IPS DF 6.9 (cell line): ENCODE results near the gene CRAMP1.

Experiments used
- DNase-seq: peaks from one replicate; pipeline ENCODE4 v3.0.0-alpha.2; 2013; ENCODE audit warnings: low read depth, low spot score
- H3K27ac ChIP-seq: one replicate; pipeline ENCODE4 v1.5.1; 2013; ENCODE audit warnings: low read length, control low read depth
- H3K27me3 ChIP-seq: 2 replicates; pipeline ENCODE4 v1.6.1; 2013; ENCODE audit warnings: mild to moderate bottlenecking, low read length; ENCODE audit not compliant: control insufficient read depth, insufficient read depth
- H3K36me3 ChIP-seq: 2 replicates; pipeline ENCODE4 v1.6.1; 2013; ENCODE audit warnings: low read length; ENCODE audit not compliant: control insufficient read depth, insufficient read depth
- H3K4me1 ChIP-seq: 2 replicates; pipeline ENCODE4 v1.6.1; 2013; ENCODE audit warnings: low read length; ENCODE audit not compliant: control insufficient read depth, insufficient read depth
- H3K4me3 ChIP-seq: 2 replicates; pipeline ENCODE4 v1.5.1; 2013; ENCODE audit warnings: mild to moderate bottlenecking, low read length
- H3K9me3 ChIP-seq: 2 replicates; pipeline ENCODE4 v1.6.1; 2013; ENCODE audit warnings: low read length, inconsistent platforms; ENCODE audit not compliant: control insufficient read depth, insufficient read depth
- WGBS: extraction: QIAGEN DNeasy Blood & Tissue Kit; methylation state at CpG from one replicate; pipeline ENCODE4 v1.1.7; 2013; ENCODE audit warnings: mixed read lengths, missing lambda C conversion rate; ENCODE audit not compliant: insufficient read length, insufficient coverage; 5-methylcytosine and 5-hydroxymethylcytosine counted together

CRAMP1 gene

GRCh38 chr16:1614456-1615102 is 2.4 kb downstream of the CRAMP1 start:
- Histone ChIP-seq H3K27me3 (peaks cover 7% of the 10 kb centered on the region; the same call in 1 of the 2 replicates), H3K4me1 (peaks cover 2% of the 10 kb centered on the region), H3K27ac (no peak overlapping the region), H3K4me3 (peak overlapping the region; percentile 96; the same call in 1 of the 2 replicates), H3K9me3 (no peaks in the 10 kb centered on the region), H3K36me3 (peaks cover 3% of the 10 kb centered on the region)
- no CpG with 5 or more reads among the region's 80 CpGs for WGBS
- no peak for DNase-seq

- WGBS, result no CpG with 5 or more reads among the region's 9 CpGs
- Histone ChIP-seq H3K27me3 (peaks cover 7% of the 10 kb centered on the region; the same call in 1 of the 2 replicates), H3K27ac (no peak overlapping the region), H3K9me3 (no peaks in the 10 kb centered on the region), H3K4me1 (peaks cover 2% of the 10 kb centered on the region), H3K36me3 (peaks cover 8% of the 10 kb centered on the region), H3K4me3 (no peak overlapping the region)
- no peak for DNase-seq
Measured at GRCh38 chr16:1615761-1616160, 3.6 kb downstream of the CRAMP1 start.

- DNase-seq, result no peak
- Histone ChIP-seq H3K36me3 (peaks cover 13% of the 10 kb centered on the region), H3K9me3 (no peaks in the 10 kb centered on the region), H3K4me1 (no peaks in the 10 kb centered on the region; the same call in 1 of the 2 replicates), H3K27me3 (no peaks in the 10 kb centered on the region), H3K4me3 (no peak overlapping the region), H3K27ac (no peak overlapping the region)
- no CpG with 5 or more reads among the region's 15 CpGs for WGBS
Measured at GRCh38 chr16:1619976-1620375, 7.8 kb downstream of the CRAMP1 start.

GRCh38 chr16:1620391-1620790 is 8.2 kb downstream of the CRAMP1 start:
- Histone ChIP-seq H3K4me1 (no peaks in the 10 kb centered on the region; the same call in 1 of the 2 replicates), H3K27ac (no peak overlapping the region), H3K9me3 (no peaks in the 10 kb centered on the region), H3K36me3 (peaks cover 13% of the 10 kb centered on the region), H3K27me3 (no peaks in the 10 kb centered on the region), H3K4me3 (no peak overlapping the region)
- no CpG with 5 or more reads among the region's 9 CpGs for WGBS
- DNase-seq, result no peak

- H3K9me3 ChIP-seq, result no peaks in the 10 kb centered on the region
- H3K27me3 ChIP-seq, result no peaks in the 10 kb centered on the region
- WGBS, result no CpG with 5 or more reads among the region's 7 CpGs
- no peak overlapping the region for H3K4me3 ChIP-seq
- peaks cover 15% of the 10 kb centered on the region for H3K36me3 ChIP-seq
- H3K4me1 ChIP-seq, result no peaks in the 10 kb centered on the region
- DNase-seq, result no peak
- no peak overlapping the region for H3K27ac ChIP-seq
Measured at GRCh38 chr16:1621851-1622250, 9.7 kb downstream of the CRAMP1 start.

GRCh38 chr16:1626327-1626726 is 14.2 kb downstream of the CRAMP1 start:
- Histone ChIP-seq H3K4me1 (no peaks in the 10 kb centered on the region), H3K9me3 (no peaks in the 10 kb centered on the region), H3K27ac (no peak overlapping the region), H3K36me3 (peaks cover 8% of the 10 kb centered on the region; the same call in 1 of the 2 replicates), H3K4me3 (no peak overlapping the region), H3K27me3 (no peaks in the 10 kb centered on the region)
- WGBS, result no CpG with 5 or more reads among the region's 6 CpGs
- DNase-seq, result no peak

GRCh38 chr16:1626776-1627175 is 14.6 kb downstream of the CRAMP1 start:
- Histone ChIP-seq H3K36me3 (peaks cover 5% of the 10 kb centered on the region; the same call in 1 of the 2 replicates), H3K27me3 (no peaks in the 10 kb centered on the region), H3K4me3 (no peak overlapping the region), H3K27ac (no peak overlapping the region), H3K4me1 (no peaks in the 10 kb centered on the region), H3K9me3 (no peaks in the 10 kb centered on the region)
- DNase-seq, result no peak
- no CpG with 5 or more reads among the region's 9 CpGs for WGBS

GRCh38 chr16:1630450-1631213 is 18.5 kb downstream of the CRAMP1 start:
- H3K36me3 ChIP-seq, result peaks cover 15% of the 10 kb centered on the region; the same call in 1 of the 2 replicates
- H3K27ac ChIP-seq, result no peak overlapping the region
- no CpG with 5 or more reads among the region's 20 CpGs for WGBS
- no peaks in the 10 kb centered on the region for H3K4me1 ChIP-seq
- H3K27me3 ChIP-seq, result no peaks in the 10 kb centered on the region
- DNase-seq, result no peak
- H3K9me3 ChIP-seq, result no peaks in the 10 kb centered on the region
- H3K4me3 ChIP-seq, result no peak overlapping the region

GRCh38 chr16:1631230-1631629 is 19.1 kb downstream of the CRAMP1 start:
- Histone ChIP-seq H3K27me3 (no peaks in the 10 kb centered on the region), H3K4me3 (no peak overlapping the region), H3K36me3 (peaks cover 15% of the 10 kb centered on the region; the same call in 1 of the 2 replicates), H3K9me3 (no peaks in the 10 kb centered on the region), H3K4me1 (no peaks in the 10 kb centered on the region), H3K27ac (no peak overlapping the region)
- no peak for DNase-seq
- WGBS, result no CpG with 5 or more reads among the region's 9 CpGs

- H3K4me3 ChIP-seq, result no peak overlapping the region
- peaks cover 12% of the 10 kb centered on the region; the same call in 1 of the 2 replicates for H3K36me3 ChIP-seq
- DNase-seq, result no peak
- H3K27ac ChIP-seq, result no peak overlapping the region
- WGBS, result no CpG with 5 or more reads among the region's 18 CpGs
- H3K9me3 ChIP-seq, result no peaks in the 10 kb centered on the region
- H3K4me1 ChIP-seq, result no peaks in the 10 kb centered on the region
- H3K27me3 ChIP-seq, result no peaks in the 10 kb centered on the region
Measured at GRCh38 chr16:1631931-1632637, 19.9 kb downstream of the CRAMP1 start.
